ENCODE data around the gene SLC6A11.

GRCh38 chr3:10970306-10970960 lies 154.4 kb downstream of the SLC6A11 start:
- TF ChIP-seq, protein P1, sequence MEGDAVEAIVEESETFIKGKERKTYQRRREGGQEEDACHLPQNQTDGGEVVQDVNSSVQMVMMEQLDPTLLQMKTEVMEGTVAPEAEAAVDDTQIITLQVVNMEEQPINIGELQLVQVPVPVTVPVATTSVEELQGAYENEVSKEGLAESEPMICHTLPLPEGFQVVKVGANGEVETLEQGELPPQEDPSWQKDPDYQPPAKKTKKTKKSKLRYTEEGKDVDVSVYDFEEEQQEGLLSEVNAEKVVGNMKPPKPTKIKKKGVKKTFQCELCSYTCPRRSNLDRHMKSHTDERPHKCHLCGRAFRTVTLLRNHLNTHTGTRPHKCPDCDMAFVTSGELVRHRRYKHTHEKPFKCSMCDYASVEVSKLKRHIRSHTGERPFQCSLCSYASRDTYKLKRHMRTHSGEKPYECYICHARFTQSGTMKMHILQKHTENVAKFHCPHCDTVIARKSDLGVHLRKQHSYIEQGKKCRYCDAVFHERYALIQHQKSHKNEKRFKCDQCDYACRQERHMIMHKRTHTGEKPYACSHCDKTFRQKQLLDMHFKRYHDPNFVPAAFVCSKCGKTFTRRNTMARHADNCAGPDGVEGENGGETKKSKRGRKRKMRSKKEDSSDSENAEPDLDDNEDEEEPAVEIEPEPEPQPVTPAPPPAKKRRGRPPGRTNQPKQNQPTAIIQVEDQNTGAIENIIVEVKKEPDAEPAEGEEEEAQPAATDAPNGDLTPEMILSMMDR (IDR thresholded peaks at IDR 0.05), result no peak
- TF ChIP-seq JUNB (IDR thresholded peaks at IDR 0.05), result no peak
- TF ChIP-seq EP300 (IDR thresholded peaks at IDR 0.05), result no peak
- no peak for TF ChIP-seq SMC3 (IDR thresholded peaks at IDR 0.05)
- TF ChIP-seq BHLHE40 (IDR thresholded peaks at IDR 0.05; ENCODE audit: low read depth, low read length), result no peak
- no peak for TF ChIP-seq SREBF2 (IDR thresholded peaks at IDR 0.05)
- no peak for TF ChIP-seq MAFK (IDR thresholded peaks at IDR 0.05; ENCODE audit: partially characterized antibody)
- TF ChIP-seq POLR2A (IDR thresholded peaks at IDR 0.05; ENCODE audit: low read length), result no peak
- no peak for TF ChIP-seq CHD2 (IDR thresholded peaks at IDR 0.05; ENCODE audit: low read length, partially characterized antibody)
- TF ChIP-seq, protein P2, sequence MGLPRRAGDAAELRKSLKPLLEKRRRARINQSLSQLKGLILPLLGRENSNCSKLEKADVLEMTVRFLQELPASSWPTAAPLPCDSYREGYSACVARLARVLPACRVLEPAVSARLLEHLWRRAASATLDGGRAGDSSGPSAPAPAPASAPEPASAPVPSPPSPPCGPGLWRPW (IDR thresholded peaks at IDR 0.05), result no peak
